Stimulated activated CD4-positive, alpha-beta T cell treated with anti-CD3 and anti-CD28 coated beads, Interleukin-2, amount 100 ng/mL, for 4 hours (primary cell): ENCODE measurements around the gene TUBA8.
"Not testable (repeated sequence)": the region's sequence is repeated elsewhere in the genome, so short reads cannot be mapped to it uniquely, and the experiment has no call there.

ENCODE experiments used
- DNase-seq: peaks from one replicate; pipeline ENCODE4 v3.0.0-alpha.2; 2020; ENCODE audit warnings: low read depth

The TUBA8 gene

GRCh38 chr22:18106550-18107341 is 3.9 kb upstream of the TUBA8 start:
- DNase-seq = not testable (repeated sequence)

- DNase-seq = no peak
Measured at GRCh38 chr22:18108187-18108586, 2.4 kb upstream of the TUBA8 start.

GRCh38 chr22:18109410-18110193 is 1.0 kb upstream of the TUBA8 start:
- no peak for DNase-seq

GRCh38 chr22:18110954-18111758 is 547 bp downstream of the TUBA8 start:
- DNase-seq = no peak

GRCh38 chr22:18111759-18112330 is 1.2 kb downstream of the TUBA8 start:
- no peak for DNase-seq

GRCh38 chr22:18112440-18112839 is 1.8 kb downstream of the TUBA8 start:
- DNase-seq = no peak

GRCh38 chr22:18113680-18114394 is 3.2 kb downstream of the TUBA8 start:
- DNase-seq = no peak

GRCh38 chr22:18114495-18114894 is 3.9 kb downstream of the TUBA8 start:
- no peak for DNase-seq

GRCh38 chr22:18114976-18115652 is 4.5 kb downstream of the TUBA8 start:
- no peak for DNase-seq

GRCh38 chr22:18115906-18116371 is 5.3 kb downstream of the TUBA8 start:
- no peak for DNase-seq

- DNase-seq = no peak
Measured at GRCh38 chr22:18116634-18117033, 6.0 kb downstream of the TUBA8 start.

GRCh38 chr22:18118345-18118915 is 7.8 kb downstream of the TUBA8 start:
- DNase-seq = no peak

- DNase-seq = peak; percentile 12
Measured at GRCh38 chr22:18119409-18120110, 9.0 kb downstream of the TUBA8 start.

GRCh38 chr22:18120857-18121256 is 10.2 kb downstream of the TUBA8 start:
- no peak for DNase-seq

GRCh38 chr22:18121506-18121905 is 10.9 kb downstream of the TUBA8 start:
- no peak for DNase-seq

GRCh38 chr22:18121954-18122554 is 11.4 kb downstream of the TUBA8 start:
- no peak for DNase-seq

GRCh38 chr22:18123476-18124025 is 12.9 kb downstream of the TUBA8 start:
- not testable (repeated sequence) for DNase-seq

- no peak for DNase-seq
Measured at GRCh38 chr22:18126606-18127005, 16.0 kb downstream of the TUBA8 start.

- no peak for DNase-seq
Measured at GRCh38 chr22:18130018-18130417, 19.4 kb downstream of the TUBA8 start.
